GM18508 (cell line): ENCODE data around the gene MAP1S.

ENCODE experiments used
- ATAC-seq: cut with Tn5 transposase; IDR thresholded peaks from one replicate; pipeline ENCODE4 v1.9.1; 2021; ENCODE audit warnings: moderate number of reproducible peaks; ENCODE audit not compliant: insufficient read depth, unreplicated experiment

Gene MAP1S

GRCh38 chr19:17687857-17688784 is 31.2 kb upstream of the MAP1S start, which contains the start of gene UNC13A:
Gene UNC13A (minus strand): TSS chr19:17688354. CDS start chr19:17688199, 155 bp downstream.
- no peak for ATAC-seq

DNA sequence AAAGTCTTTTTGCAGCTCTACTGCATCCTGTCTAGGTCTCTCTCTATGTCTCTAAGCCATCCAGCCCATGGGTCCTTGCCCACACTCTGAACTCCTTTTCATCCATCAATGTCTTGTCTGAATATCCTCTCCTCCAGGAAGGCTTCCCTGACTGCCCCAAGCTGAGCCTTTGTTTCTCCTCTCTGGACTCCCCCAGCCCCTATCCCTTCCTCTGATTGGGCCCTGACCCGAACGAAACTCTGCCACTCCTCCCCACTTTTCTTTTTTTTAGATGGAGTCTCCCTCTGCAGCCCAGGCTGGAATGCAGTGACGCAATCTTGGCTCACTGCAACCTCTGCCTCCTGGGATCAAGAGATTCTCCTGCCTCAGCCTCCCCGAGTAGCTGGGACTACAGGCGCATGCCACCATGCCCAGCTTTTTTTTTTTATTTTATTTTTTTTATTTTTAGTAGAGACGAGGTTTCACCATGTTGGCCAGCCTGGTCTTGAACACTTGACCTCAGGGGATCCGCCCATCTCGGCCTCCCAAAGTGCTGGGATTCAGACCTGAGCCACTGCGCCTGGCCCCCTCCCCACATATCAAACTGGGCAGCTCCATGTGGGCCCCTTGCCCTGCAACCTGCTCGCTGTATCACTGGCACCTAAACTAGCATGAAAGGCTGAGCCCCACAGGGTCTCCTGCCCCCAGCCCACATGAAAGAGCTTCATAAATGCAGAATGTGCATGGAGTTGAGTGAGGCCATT is 30.3 kb upstream of the MAP1S start:
- ATAC-seq = no peak

- ATAC-seq = no peak
Measured at GRCh38 chr19:17692566-17692965, 26.7 kb upstream of the MAP1S start.

DNA sequence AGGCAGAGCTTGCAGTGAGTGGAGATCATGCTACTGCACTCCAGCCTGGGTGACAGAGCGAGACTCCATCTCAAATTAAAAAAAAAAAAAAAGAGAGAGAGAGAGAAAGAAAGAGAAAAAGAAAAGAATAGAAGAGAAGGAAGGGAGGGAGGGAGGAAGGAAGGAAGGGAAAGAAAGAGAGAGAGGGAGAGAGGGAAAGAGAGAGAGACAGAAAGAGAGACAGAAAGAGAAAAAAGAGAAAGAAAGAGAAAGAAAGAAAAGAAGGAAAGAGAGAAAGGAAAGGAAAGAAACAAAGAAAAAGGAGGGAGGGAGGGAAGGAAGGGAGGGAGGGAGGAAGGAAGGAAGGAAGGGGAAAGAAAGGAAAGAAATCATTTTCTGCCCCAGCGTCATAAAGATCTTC is 24.1 kb upstream of the MAP1S start:
- ATAC-seq = no peak

DNA sequence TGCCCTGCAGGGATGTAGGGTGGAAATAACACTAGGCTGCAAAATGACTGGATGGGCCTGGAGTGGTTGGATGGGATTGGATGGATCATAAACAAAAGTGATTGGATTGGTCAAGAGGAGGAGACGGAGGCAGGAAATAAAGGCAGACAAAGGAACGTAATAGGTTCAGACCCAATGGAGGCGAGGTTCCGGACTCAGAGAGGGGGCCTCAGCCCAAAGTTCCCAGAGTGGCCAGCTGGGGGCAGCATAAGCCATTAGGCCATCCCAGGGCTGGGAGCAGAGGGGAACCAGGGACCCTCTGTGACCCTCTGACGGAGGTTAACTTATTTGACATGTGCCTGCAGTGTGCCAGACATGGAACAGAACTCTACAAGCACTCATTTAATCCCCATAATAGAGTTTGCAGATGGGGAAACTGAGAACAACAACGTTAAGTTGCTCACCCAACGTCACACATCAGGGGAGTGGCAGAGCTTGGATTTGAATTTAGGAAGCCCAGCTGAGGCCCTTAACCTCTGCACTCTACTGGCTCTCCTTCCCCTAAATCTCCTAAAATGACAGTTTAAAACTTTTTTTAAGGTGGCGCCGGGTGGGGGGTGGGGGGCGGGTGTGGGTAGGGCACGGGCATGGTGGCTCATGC is 15.3 kb upstream of the MAP1S start:
- no peak for ATAC-seq

DNA sequence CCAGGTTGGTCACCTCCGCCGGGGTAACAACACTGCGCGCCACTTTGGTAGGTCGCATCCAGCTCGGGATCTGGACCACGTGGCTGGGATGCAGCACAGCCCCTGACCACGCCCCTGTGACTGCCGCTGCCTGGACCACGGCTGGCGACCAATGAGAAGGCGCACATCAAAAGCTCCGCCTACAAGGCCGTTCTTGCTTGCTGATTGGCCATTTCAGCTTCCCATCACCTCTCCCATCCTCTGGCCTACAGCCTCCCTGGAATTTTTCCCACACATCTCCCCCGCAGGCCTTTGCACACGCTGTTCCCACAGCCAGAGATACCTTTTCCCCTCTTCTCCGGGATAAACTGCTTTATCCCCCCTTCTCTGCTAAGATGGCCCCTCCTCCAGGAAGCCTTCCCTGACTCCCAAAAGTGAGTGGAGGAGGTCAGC is 12.5 kb upstream of the MAP1S start:
- no peak for ATAC-seq

DNA sequence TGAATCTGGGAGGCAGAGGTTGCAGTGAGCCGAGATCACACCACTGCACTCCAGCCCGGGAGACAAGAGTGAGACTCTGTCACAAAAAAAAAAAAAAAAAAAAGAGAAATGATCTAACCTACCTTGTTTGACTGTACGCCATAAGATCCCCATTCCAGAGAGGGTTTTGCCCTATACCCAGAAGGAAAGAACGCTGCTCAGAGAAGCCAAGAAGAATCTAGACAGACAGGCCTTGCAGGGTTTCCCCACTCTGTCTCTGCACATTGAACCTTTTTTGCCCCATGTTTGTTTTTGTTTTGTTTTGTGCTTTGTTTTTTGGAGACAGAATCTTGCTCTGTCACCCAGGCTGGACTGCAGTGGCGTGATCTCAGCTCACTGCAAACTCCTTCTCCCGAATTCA is 7.4 kb upstream of the MAP1S start:
- no peak for ATAC-seq

GRCh38 chr19:17716309-17716929 is 2.9 kb upstream of the MAP1S start:
- ATAC-seq = no peak

- ATAC-seq = no peak
Measured at GRCh38 chr19:17718550-17718946, 732 bp upstream of the MAP1S start.

- no peak for ATAC-seq
Measured at GRCh38 chr19:17719730-17720400, 585 bp downstream of the MAP1S start.

GRCh38 chr19:17720440-17720839 is 1.2 kb downstream of the MAP1S start:
- no peak for ATAC-seq

- ATAC-seq = no peak
Measured at GRCh38 chr19:17721111-17721628, 1.9 kb downstream of the MAP1S start.

GRCh38 chr19:17721821-17722220 is 2.5 kb downstream of the MAP1S start:
- ATAC-seq = no peak

GRCh38 chr19:17722655-17723240 is 3.5 kb downstream of the MAP1S start:
- no peak for ATAC-seq

- no peak for ATAC-seq
Measured at GRCh38 chr19:17724655-17725054, 5.4 kb downstream of the MAP1S start.

DNA sequence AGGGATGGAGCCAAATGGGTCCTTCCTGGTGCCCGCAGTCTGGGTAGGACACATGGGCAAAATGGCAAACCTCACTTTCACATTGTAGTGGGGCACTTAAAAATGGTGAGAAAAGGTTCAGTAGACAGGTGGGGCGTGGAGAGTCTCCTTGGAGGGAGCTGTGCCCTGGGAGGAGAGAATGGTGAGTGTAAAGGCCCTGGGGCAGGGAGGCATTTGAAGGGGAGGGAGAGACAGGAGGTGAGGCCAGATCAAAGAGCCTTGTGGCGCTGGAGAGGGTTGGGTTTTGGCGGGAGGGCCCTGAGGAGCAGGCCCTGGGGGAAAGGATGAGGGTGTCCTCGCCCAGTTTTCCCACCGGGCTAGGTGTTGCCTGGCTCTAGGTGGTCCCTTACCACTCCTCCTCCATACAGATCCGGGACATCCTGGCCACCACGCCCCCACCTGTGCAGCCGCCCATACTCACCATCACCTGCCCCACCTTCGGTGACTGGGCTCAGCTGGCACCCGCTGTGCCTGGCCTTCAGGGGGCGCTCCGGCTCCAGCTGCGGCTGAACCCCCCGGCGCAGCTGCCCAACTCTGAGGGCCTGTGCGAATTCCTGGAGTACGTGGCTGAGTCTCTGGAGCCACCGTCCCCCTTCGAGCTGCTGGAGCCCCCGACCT is 6.3 kb downstream of the MAP1S start:
- no peak for ATAC-seq

- no peak for ATAC-seq
Measured at GRCh38 chr19:17726136-17726741, 7.0 kb downstream of the MAP1S start.

DNA sequence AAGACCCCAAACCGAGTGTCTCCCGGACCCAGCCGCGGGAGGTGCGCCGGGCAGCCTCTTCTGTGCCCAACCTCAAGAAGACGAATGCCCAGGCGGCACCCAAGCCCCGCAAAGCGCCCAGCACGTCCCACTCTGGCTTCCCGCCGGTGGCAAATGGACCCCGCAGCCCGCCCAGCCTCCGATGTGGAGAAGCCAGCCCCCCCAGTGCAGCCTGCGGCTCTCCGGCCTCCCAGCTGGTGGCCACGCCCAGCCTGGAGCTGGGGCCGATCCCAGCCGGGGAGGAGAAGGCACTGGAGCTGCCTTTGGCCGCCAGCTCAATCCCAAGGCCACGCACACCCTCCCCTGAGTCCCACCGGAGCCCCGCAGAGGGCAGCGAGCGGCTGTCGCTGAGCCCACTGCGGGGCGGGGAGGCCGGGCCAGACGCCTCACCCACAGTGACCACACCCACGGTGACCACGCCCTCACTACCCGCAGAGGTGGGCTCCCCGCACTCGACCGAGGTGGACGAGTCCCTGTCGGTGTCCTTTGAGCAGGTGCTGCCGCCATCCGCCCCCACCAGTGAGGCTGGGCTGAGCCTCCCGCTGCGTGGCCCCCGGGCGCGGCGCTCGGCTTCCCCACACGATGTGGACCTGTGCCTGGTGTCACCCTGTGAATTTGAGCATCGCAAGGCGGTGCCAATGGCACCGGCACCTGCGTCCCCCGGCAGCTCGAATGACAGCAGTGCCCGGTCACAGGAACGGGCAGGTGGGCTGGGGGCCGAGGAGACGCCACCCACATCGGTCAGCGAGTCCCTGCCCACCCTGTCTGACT is 7.9 kb downstream of the MAP1S start:
- no peak for ATAC-seq
